IMR-90 (cell line): ENCODE data around the gene OR9A4. TPM values are rescaled to one million over a fixed set of nuclear protein-coding genes. Genes with fewer than 3 reads are reported as not detected.

Experiments
- ATAC-seq: fragments of 200-7000 bp; cut with Tn5 transposase; 2 replicates; pipeline ENCODE4 v1.9.1; 2020; ENCODE audit warnings: low read depth, mild to moderate bottlenecking, moderate library complexity
- BruUV-seq: library from RNA; stranded (reverse); fragments of 400-500 nt; replicated peaks from 2 replicates; lab custom pipeline; 2021; lab: Mats Ljungman, UMichigan
- CTCF ChIA-PET: fragments of 300-600 bp; formaldehyde crosslinking; extraction: SDS; loops from one replicate; lab custom pipeline; 2021; ENCODE audit warnings: antibody characterized with exemption; lab: Yijun Ruan, JAX
- POLR2A ChIA-PET: fragments of 300-600 bp; sonication (Branson Sonifier 250); formaldehyde crosslinking; loops from one replicate; lab custom pipeline; 2022; ENCODE audit warnings: antibody characterized with exemption; ENCODE audit not compliant: unreplicated experiment; lab: Charles Lee
- DNase-seq: peaks from one replicate; pipeline ENCODE4 v3.0.0; 2013
- H2AFZ ChIP-seq: replicated peaks from 2 replicates; pipeline ENCODE3; 2013; ENCODE audit warnings: low read length, mild to moderate bottlenecking; ENCODE audit not compliant: poor library complexity
- H2AK5ac ChIP-seq: 2 replicates; pipeline ENCODE4 v1.6.1; 2013; ENCODE audit warnings: low read depth, low read length, inconsistent platforms
- H2AK9ac ChIP-seq: replicated peaks from 2 replicates; pipeline ENCODE3; 2013; ENCODE audit warnings: mild to moderate bottlenecking, low read depth, low read length, moderate library complexity; ENCODE audit not compliant: poor library complexity
- H2BK120ac ChIP-seq: 2 replicates; pipeline ENCODE4 v1.6.1; 2013; ENCODE audit warnings: low read depth, low read length, inconsistent platforms
- H2BK15ac ChIP-seq: 3 replicates; pipeline ENCODE4 v1.6.1; 2013; ENCODE audit warnings: low read depth, low read length, inconsistent platforms
- H2BK20ac ChIP-seq: 2 replicates; pipeline ENCODE4 v1.6.1; 2013; ENCODE audit warnings: low read depth, mild to moderate bottlenecking, inconsistent platforms, low read length, moderate library complexity
- H2BK5ac ChIP-seq: 2 replicates; pipeline ENCODE4 v1.6.1; 2013; ENCODE audit warnings: mild to moderate bottlenecking, low read depth, low read length, inconsistent platforms; ENCODE audit not compliant: poor library complexity, severe bottlenecking
- H3K14ac ChIP-seq: replicated peaks from 2 replicates; pipeline ENCODE4 v1.6.1; 2013; ENCODE audit warnings: low read depth, low read length, inconsistent platforms
- H3K18ac ChIP-seq: 2 replicates; pipeline ENCODE4 v1.6.1; 2013; ENCODE audit warnings: low read depth, low read length, control low read depth
- H3K23ac ChIP-seq: 2 replicates; pipeline ENCODE4 v1.6.1; 2013; ENCODE audit warnings: low read depth, low read length, inconsistent platforms
- H3K27ac ChIP-seq: 2 replicates; pipeline ENCODE4 v1.5.1; 2013; ENCODE audit warnings: mild to moderate bottlenecking, control low read depth, low read length; ENCODE audit not compliant: insufficient read depth
- H3K27me3 ChIP-seq: 2 replicates; pipeline ENCODE4 v1.6.1; 2013; ENCODE audit warnings: low read length; ENCODE audit not compliant: control insufficient read depth, insufficient read depth
- H3K36me3 ChIP-seq: 2 replicates; pipeline ENCODE4 v1.6.1; 2013; ENCODE audit warnings: low read length, mixed read lengths; ENCODE audit not compliant: control insufficient read depth, insufficient read depth
- H3K4ac ChIP-seq: 2 replicates; pipeline ENCODE4 v1.6.1; 2013; ENCODE audit warnings: low read depth, low read length, inconsistent platforms
- H3K4me1 ChIP-seq: 2 replicates; pipeline ENCODE4 v1.6.1; 2013; ENCODE audit warnings: low read length, mixed read lengths; ENCODE audit not compliant: control insufficient read depth, insufficient read depth
- H3K4me2 ChIP-seq: 2 replicates; pipeline ENCODE4 v1.6.1; 2013; ENCODE audit warnings: low read depth, mild to moderate bottlenecking, control low read depth, low read length, moderate library complexity
- H3K4me3 ChIP-seq: 2 replicates; pipeline ENCODE4 v1.5.1; 2013; ENCODE audit warnings: low read depth, mild to moderate bottlenecking, control low read depth, low read length, moderate library complexity; ENCODE audit not compliant: insufficient read depth
- H3K56ac ChIP-seq: 2 replicates; pipeline ENCODE4 v1.6.1; 2013; ENCODE audit warnings: low read length, inconsistent platforms; ENCODE audit not compliant: insufficient read depth; ENCODE audit errors: extremely low read depth
- H3K79me1 ChIP-seq, 2 experiments: 2 replicates each; pipeline ENCODE4 v1.6.1; 2013; ENCODE audit warnings: low read length in 2 of 2, inconsistent platforms in 1 of 2, low read depth in 1 of 2
- H3K9ac ChIP-seq: 2 replicates; pipeline ENCODE4 v1.6.1; 2013; ENCODE audit warnings: low read depth, low read length, control low read depth
- H3K9me1 ChIP-seq: 2 replicates; pipeline ENCODE4 v1.6.1; 2013; ENCODE audit warnings: low read length, inconsistent platforms; ENCODE audit not compliant: insufficient read depth
- H3K9me3 ChIP-seq: 2 replicates; pipeline ENCODE4 v1.6.1; 2013; ENCODE audit warnings: low read length; ENCODE audit not compliant: control insufficient read depth, insufficient read depth
- H4K20me1 ChIP-seq: 2 replicates; pipeline ENCODE4 v1.6.1; 2013; ENCODE audit warnings: low read length, inconsistent platforms; ENCODE audit not compliant: insufficient read depth
- H4K5ac ChIP-seq: 2 replicates; pipeline ENCODE4 v1.6.1; 2013; ENCODE audit warnings: mild to moderate bottlenecking, low read depth, low read length, control low read depth
- H4K8ac ChIP-seq, 2 experiments: 2 replicates each; pipeline ENCODE4 v1.6.1; 2013; ENCODE audit warnings: low read depth in 2 of 2, low read length in 2 of 2, control low read depth in 1 of 2, inconsistent platforms in 1 of 2
- H4K91ac ChIP-seq: 2 replicates; pipeline ENCODE4 v1.6.1; 2013; ENCODE audit warnings: low read depth, low read length, inconsistent platforms; ENCODE audit not compliant: insufficient read depth
- CEBPB ChIP-seq: IDR thresholded peaks from 2 replicates; pipeline ENCODE4 v1.6.1; 2012; ENCODE audit warnings: low read depth, low read length, improper control_type of control experiment
- FOS ChIP-seq: fragments of 150-350 bp; IDR thresholded peaks from 2 replicates; pipeline ENCODE4 v1.6.1; 2016; ENCODE audit warnings: low read depth, low read length
- POLR2A ChIP-seq: IDR thresholded peaks from 2 replicates; pipeline ENCODE4 v1.6.1; 2012; ENCODE audit warnings: mild to moderate bottlenecking, low read depth, low read length
- RCOR1 ChIP-seq: IDR thresholded peaks from 2 replicates; pipeline ENCODE4 v1.6.1; 2012; ENCODE audit warnings: mild to moderate bottlenecking, low read length, improper control_type of control experiment; ENCODE audit not compliant: insufficient replicate concordance
- RFX5 ChIP-seq: IDR thresholded peaks from 2 replicates; pipeline ENCODE4 v1.8.0; 2012; ENCODE audit warnings: low read depth, mild to moderate bottlenecking, low read length, moderate library complexity
- SMC3 ChIP-seq: fragments of 150-350 bp; IDR thresholded peaks from 2 replicates; pipeline ENCODE4 v1.6.1; 2016; ENCODE audit warnings: low read depth, mild to moderate bottlenecking, antibody characterized with exemption, low read length, moderate library complexity
- WGBS, 2 experiments: methylation state at CpG; one replicate each; pipeline versions ENCODE4 v1.1.5 to v1.1.7; 2013; ENCODE audit warnings: missing lambda C conversion rate in 2 of 2; ENCODE audit not compliant: insufficient read length in 1 of 2; ENCODE audit errors: extremely low coverage in 2 of 2; 5-methylcytosine and 5-hydroxymethylcytosine counted together
- dilution Hi-C: fragments of 300-500 bp; cut with HindIII; formaldehyde crosslinking; loops from one replicate; pipeline ENCODE4 v1.14.3; 2018; ENCODE audit warnings: low sequenced_read_pairs; ENCODE audit not compliant: unreplicated experiment
- in situ Hi-C: fragments of 300-500 bp; cut with MboI; formaldehyde crosslinking; loops from 3 replicates; pipeline ENCODE4 v1.14.3; 2019; ENCODE audit warnings: low sequenced_read_pairs, inconsistent platforms, mixed read lengths
- intact Hi-C: fragments of 100-400 bp; cut with micrococcal nuclease; formaldehyde crosslinking; loops from 2 replicates; pipeline ENCODE4 v1.10.0; 2022
- polyA plus RNA-seq, 3 experiments: library from polyadenylated mRNA; depleted of rRNA; stranded (reverse); fragments of >200 nt; gene quantifications; 2 replicates each; pipeline ENCODE4 v1.2.3, GENCODE V29; 2012; ENCODE audit warnings: low replicate concordance in 1 of 3
- total RNA-seq: library from RNA; depleted of rRNA; stranded (reverse); fragments of >200 nt; gene quantifications from 2 replicates; pipeline ENCODE4 v1.2.3, GENCODE V29; 2012

Gene OR9A4
- total and polyA plus RNA-seq, 2 of the 4 experiments (the other 2 are of a cell fraction), result not detected

DNA sequence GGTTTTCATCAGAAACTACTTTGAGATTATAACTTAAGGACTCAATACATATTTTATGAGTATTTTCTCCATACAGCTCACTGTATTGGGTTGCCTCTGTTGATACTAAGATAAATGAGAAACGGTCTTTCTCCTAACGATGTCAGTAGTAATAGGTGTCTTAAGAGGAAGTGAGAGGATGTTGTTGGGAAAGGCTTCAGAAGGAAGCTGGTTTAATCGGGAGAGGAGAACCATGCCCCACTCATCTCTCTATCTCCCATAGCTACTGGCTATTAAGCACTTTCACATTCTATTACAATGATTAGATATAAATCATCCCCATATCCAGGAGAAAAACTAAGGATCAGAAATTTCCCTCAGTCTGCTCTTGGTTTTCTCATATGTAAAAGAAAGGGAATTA is 28.6 kb downstream of the OR9A4 start:
- H3K9me3 ChIP-seq, result peaks cover 9% of the 10 kb centered on the region
- DNase-seq (no peak), ATAC-seq (no peak)
- ChIA-PET CTCF (no interaction called here), POLR2A (no interaction called here)
- no peaks in the 10 kb centered on the region for H3K36me3 ChIP-seq
- no peak overlapping the region for H4K8ac ChIP-seq
- no peak overlapping the region for H3K9ac ChIP-seq
- no peak overlapping the region for H2BK20ac ChIP-seq
- TF ChIP-seq RCOR1 (no peak), SMC3 (no peak), FOS (no peak), RFX5 (no peak), POLR2A (no peak), CEBPB (no peak)
- no peaks in the 10 kb centered on the region for H4K20me1 ChIP-seq
- no peak overlapping the region for H2BK5ac ChIP-seq
- no peak overlapping the region for H2AK9ac ChIP-seq
- no peak overlapping the region for H4K91ac ChIP-seq
- H3K4me3 ChIP-seq, result no peak overlapping the region
- no peak overlapping the region for H4K5ac ChIP-seq
- no CpG with 5 or more reads among the region's 3 CpGs for WGBS, 2 experiments
- H3K18ac ChIP-seq, result no peak overlapping the region
- H3K23ac ChIP-seq, result no peak overlapping the region
- intact Hi-C loops, result no loop called here
- BruUV-seq, result no TSS peak
- H3K4me2 ChIP-seq, result no peak overlapping the region
- dilution Hi-C loops, result no loop called here
- no peak overlapping the region for H3K56ac ChIP-seq
- H2AK5ac ChIP-seq, result no peak overlapping the region
- in situ Hi-C loops, result no loop called here
- H2BK15ac ChIP-seq, result no peak overlapping the region
- H3K4ac ChIP-seq, result no peak overlapping the region
- H3K9me1 ChIP-seq, result no peaks in the 10 kb centered on the region
- H3K4me1 ChIP-seq, result no peaks in the 10 kb centered on the region
- H3K27me3 ChIP-seq, result no peaks in the 10 kb centered on the region
- H2AFZ ChIP-seq, result no peak overlapping the region
- no peak overlapping the region for H3K14ac ChIP-seq
- no peak overlapping the region for H2BK120ac ChIP-seq
- no peaks in the 10 kb centered on the region for H3K79me1 ChIP-seq
- H3K27ac ChIP-seq, result no peak overlapping the region
